A549 (cell line): ENCODE data around the gene PIK3CB.

Experiments used
- CTCF ChIP-seq: fragments of >200 bp; sonication (Bioruptor Twin); formaldehyde crosslinking; IDR thresholded peaks from 3 replicates; pipeline ENCODE4 v1.5.1; 2016
- EHMT2 ChIP-seq: fragments of 200-600 bp; sonication (generic); IDR thresholded peaks from 2 replicates; pipeline ENCODE4 v1.6.1; 2016; ENCODE audit warnings: antibody characterized with exemption, low read depth, mild to moderate bottlenecking, moderate library complexity
- MAX ChIP-seq: IDR thresholded peaks from 2 replicates; pipeline ENCODE4 v1.6.1; 2012
- REST ChIP-seq: fragments of 200-600 bp; sonication (generic); IDR thresholded peaks from 2 replicates; pipeline ENCODE4 v1.6.1; 2016; ENCODE audit warnings: antibody characterized with exemption, mild to moderate bottlenecking, moderate library complexity
- SREBF2 ChIP-seq: fragments of 450-650 bp; IDR thresholded peaks from 2 replicates; pipeline ENCODE4 v1.6.1; 2014; ENCODE audit warnings: mild to moderate bottlenecking, moderate library complexity
- TFCP2L1 ChIP-seq: fragments of 250-450 bp; sonication (Bioruptor Pico); IDR thresholded peaks from 2 replicates; pipeline ENCODE4 v1.5.0; 2021; ENCODE audit warnings: mild to moderate bottlenecking

- TF ChIP-seq CTCF (no peak; the same call in 2 of the 3 replicates), SREBF2 (no peak), MAX (no peak), TFCP2L1 (CRISPR knock-in tag) (no peak), EHMT2 (no peak), REST (no peak)
These were observed at the start of gene PIK3CB for GRCh38 chr3:138834596-138835396.
